Naive B cell (primary cell): ENCODE measurements around the gene EXOC6B. TPM values are rescaled to one million over a fixed set of nuclear protein-coding genes. Genes with fewer than 3 reads are reported as not detected.
A peak's percentile ranks its signal among the peaks of the same experiment; 100 is the strongest.
"Not testable (repeated sequence)": the region's sequence is repeated elsewhere in the genome, so short reads cannot be mapped to it uniquely, and the experiment has no call there.

Experiments
- ATAC-seq, 2 donors: fragments of 150-1000 bp; cut with Tn5 transposase; 2 replicates each; pipeline ENCODE4 v1.10.0; 2021; ENCODE audit warnings: low read depth in 2 of 2, mild to moderate bottlenecking in 2 of 2, moderate library complexity in 2 of 2
- DNase-seq: peaks from one replicate; pipeline ENCODE4 v3.0.0; 2022
- H3K27ac Mint-ChIP-seq, 6 donors: one replicate each; pipeline ENCODE4 v1.8.0; 2020 to 2022; ENCODE audit warnings: mild to moderate bottlenecking in 6 of 6, mixed read lengths in 6 of 6, moderate library complexity in 5 of 6, inconsistent platforms in 2 of 6
- H3K27me3 Mint-ChIP-seq, 3 donors: one replicate each; pipeline ENCODE4 v1.8.0; 2021 to 2022; ENCODE audit warnings: mixed read lengths in 3 of 3, mild to moderate bottlenecking in 1 of 3
- H3K36me3 Mint-ChIP-seq, 2 donors: one replicate each; pipeline ENCODE4 v1.8.0; 2020 to 2022; ENCODE audit warnings: mixed read lengths in 2 of 2, inconsistent platforms in 1 of 2, mild to moderate bottlenecking in 1 of 2
- H3K4me1 Mint-ChIP-seq, 3 donors: one replicate each; pipeline ENCODE4 v1.8.0; 2020 to 2022; ENCODE audit warnings: mixed read lengths in 3 of 3, inconsistent platforms in 1 of 3, mild to moderate bottlenecking in 1 of 3, moderate library complexity in 1 of 3
- H3K4me3 Mint-ChIP-seq, 8 donors: one replicate each; pipeline ENCODE4 v1.8.0; 2020 to 2022; ENCODE audit warnings: mild to moderate bottlenecking in 8 of 8, mixed read lengths in 8 of 8, moderate library complexity in 8 of 8, inconsistent platforms in 2 of 8
- H3K9me3 Mint-ChIP-seq, 7 donors: one replicate each; pipeline ENCODE4 v1.8.0; 2020 to 2022; ENCODE audit warnings: mixed read lengths in 7 of 7, mild to moderate bottlenecking in 5 of 7, inconsistent platforms in 2 of 7, moderate library complexity in 1 of 7
- polyA plus RNA-seq, 6 donors: library from polyadenylated mRNA; unstranded; fragments of 300-500 nt; fragmentation: Illumina TruSeq; gene quantifications; one replicate each; pipeline ENCODE4 v1.2.3, GENCODE V29; 2021; ENCODE audit warnings: low read depth in 6 of 6

Gene EXOC6B
- polyA plus RNA-seq, 6 donors from 2014 or later = 1.8 to 3.0 (median 2.6) TPM; not detected in 1

DNA sequence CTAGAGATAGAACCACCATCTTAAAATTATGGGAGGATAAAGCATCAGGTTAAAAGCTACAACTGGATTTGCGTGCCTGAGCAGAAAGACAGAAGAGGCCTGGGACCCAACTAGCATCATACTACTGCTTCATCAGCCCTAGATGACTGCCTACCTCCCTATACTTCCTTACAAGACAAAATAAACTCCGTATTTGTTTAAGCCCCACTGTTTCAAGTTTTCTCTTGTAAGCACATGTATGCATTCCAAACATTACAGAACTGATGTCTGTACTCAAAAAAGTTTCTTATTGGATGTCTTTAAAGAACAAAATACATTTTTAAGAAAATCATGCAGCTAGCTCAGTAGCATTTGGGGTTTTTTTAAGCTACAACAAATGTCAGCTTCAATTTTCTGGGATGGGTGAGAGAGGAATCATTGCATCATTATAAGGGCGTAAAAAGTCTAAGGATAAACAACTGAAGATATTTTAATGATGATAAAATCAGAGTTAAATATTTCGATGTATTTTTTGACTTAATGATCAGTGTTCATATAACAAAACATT lies 213.1 kb downstream of the EXOC6B start:
- Mint-ChIP-seq H3K36me3 (peaks cover 0 to 10% of the 10 kb centered on the region in 2 donors), H3K27ac (peak overlapping the region in 1 of 6 donors; percentile 21), H3K4me1 (peaks cover 2 to 7% (median 4%) of the 10 kb centered on the region in 3 donors), H3K9me3 (peaks cover 0 to 12% (median 4%) of the 10 kb centered on the region in 7 donors), H3K27me3 (peaks cover 0 to 5% (median 4%) of the 10 kb centered on the region in 3 donors), H3K4me3 (no peak overlapping the region)
- no peak for ATAC-seq
- no peak for DNase-seq

DNA sequence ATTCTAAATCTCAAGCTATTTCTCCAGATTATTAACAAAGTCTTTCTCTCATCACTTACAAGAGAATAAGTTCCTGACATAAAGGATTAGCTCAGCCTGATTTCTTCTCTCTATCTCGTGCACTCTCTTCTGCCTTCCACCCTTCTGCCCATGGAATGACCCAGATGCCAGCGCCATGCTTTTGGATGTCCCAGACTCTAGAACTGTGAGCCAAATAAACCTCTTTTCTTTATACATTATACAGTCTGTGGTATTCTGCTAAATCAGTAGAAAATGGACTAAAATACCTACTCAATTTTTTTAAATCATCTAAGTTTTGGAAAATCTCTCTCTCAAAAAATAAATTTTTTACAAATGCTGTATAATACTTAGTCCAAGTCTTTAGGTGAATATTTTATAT lies 218.6 kb downstream of the EXOC6B start:
- no peaks in the 10 kb centered on the region for H3K36me3 Mint-ChIP-seq
- peak overlapping the region in 1 of 8 donors; percentile 34 for H3K4me3 Mint-ChIP-seq

DNA sequence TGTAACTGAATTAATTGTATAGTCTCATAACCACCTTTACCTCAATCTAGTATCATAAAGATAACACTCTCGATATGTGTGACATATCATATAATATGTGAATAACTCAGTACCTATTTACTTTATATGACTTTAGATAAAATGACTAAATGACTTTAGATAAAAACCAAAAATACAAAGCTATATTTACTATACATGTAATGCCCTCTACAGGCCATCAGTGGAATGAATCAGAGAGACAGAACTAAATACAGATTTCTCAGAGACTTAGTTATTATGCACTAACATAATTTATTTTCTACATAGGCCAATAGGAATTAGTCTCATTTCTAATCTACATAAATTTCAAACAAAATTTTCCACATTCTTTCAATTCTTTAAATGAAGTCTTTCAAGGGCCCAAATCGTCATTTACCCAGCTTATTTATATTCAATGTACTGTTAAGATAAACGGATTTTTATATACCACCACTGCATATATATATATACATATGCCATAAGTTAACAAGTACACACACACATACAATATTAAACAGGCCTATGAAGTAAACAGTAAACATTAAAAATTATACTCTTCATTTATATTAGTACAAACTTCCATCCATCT lies 219.9 kb downstream of the EXOC6B start:
- Mint-ChIP-seq H3K4me3 (no peak overlapping the region), H3K9me3 (peaks cover 0 to 5% (median 0%) of the 10 kb centered on the region in 7 donors), H3K36me3 (no peaks in the 10 kb centered on the region), H3K27me3 (peaks cover 0 to 11% (median 4%) of the 10 kb centered on the region in 3 donors), H3K4me1 (no peaks in the 10 kb centered on the region), H3K27ac (peak overlapping the region in 1 of 6 donors; percentile 2)
- ATAC-seq (no peak), DNase-seq (no peak)

More for the DNA sequence above, 218.6 kb downstream of the EXOC6B start:
- Mint-ChIP-seq H3K27me3 (peaks cover 0 to 11% (median 4%) of the 10 kb centered on the region in 3 donors), H3K27ac (no peak overlapping the region), H3K9me3 (peaks cover 0 to 5% (median 0%) of the 10 kb centered on the region in 7 donors), H3K4me1 (peaks cover 0 to 1% (median under 1%) of the 10 kb centered on the region in 3 donors)
- DNase-seq (no peak), ATAC-seq (no peak)

DNA sequence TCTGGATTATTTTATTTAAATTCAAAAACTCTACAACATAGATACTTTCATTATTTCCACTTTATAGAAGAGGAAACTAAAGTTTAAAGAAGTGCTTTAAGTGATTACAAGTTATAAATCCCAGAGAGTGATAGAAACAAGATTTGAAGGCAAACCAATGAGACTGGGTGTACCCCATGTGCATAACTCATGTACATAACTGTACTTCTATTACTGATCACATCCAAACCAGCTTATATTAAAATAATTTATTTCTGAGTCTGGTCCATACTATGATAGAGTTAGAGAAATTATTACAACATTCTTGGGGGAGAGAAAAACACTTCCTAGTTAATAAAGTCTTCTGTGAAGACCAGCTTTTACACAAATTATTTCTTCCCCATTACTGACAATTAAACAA lies 221.4 kb downstream of the EXOC6B start:
- DNase-seq (no peak), ATAC-seq (no peak)
- Mint-ChIP-seq H3K4me3 (no peak overlapping the region), H3K36me3 (no peaks in the 10 kb centered on the region), H3K4me1 (no peaks in the 10 kb centered on the region), H3K27ac (no peak overlapping the region), H3K9me3 (peaks cover 0 to 2% (median 0%) of the 10 kb centered on the region in 7 donors), H3K27me3 (peaks cover 0 to 11% (median 4%) of the 10 kb centered on the region in 3 donors)

DNA sequence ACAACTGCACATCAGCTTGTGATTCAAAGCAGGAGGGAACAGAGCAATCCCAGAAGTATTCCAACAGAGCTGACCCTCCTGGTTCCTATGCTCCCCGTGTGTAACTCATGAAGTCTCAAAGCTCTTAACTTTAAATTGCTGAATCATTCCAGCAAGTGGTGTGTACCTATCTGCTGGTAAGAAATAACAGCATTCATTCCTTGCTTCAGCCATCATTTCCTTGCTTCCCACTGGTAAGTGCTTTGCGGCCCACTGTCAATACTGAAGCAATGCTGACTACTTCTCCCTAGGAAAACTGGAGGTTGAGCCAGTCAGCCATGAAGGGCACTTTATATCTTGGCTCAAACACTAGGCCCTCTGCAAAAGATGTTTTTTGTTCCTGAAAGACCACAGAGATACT lies 222.4 kb downstream of the EXOC6B start:
- DNase-seq (no peak), ATAC-seq (no peak)
- H3K36me3 Mint-ChIP-seq = no peaks in the 10 kb centered on the region
- peaks cover 0 to 2% (median 0%) of the 10 kb centered on the region in 7 donors for H3K9me3 Mint-ChIP-seq
- no peak overlapping the region for H3K4me3 Mint-ChIP-seq
- peaks cover 0 to 6% (median 4%) of the 10 kb centered on the region in 3 donors for H3K27me3 Mint-ChIP-seq
- H3K27ac Mint-ChIP-seq = peak overlapping the region in 1 of 6 donors; percentile 14
- no peaks in the 10 kb centered on the region for H3K4me1 Mint-ChIP-seq

DNA sequence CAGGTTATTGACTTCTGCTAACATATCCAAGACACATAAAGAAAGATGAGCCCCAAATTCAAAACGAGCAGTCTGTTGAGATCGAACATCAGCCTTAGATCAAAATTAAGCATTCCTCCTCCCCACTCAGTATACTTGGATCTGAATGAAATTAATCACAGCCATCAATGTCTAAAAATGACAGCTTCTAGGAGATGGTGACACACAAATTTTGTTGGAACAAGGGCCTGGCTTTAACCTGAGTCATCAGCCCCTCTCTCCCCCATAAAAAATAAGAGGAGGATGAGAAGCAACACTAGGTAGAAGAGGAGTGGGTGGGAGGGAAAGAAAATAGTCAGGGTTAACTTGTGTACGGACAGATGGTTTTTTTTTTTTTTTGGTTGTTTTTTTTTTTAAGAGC lies 223.1 kb downstream of the EXOC6B start:
- H3K27ac Mint-ChIP-seq = peak overlapping the region in 2 of 6 donors; percentile 41 to 73
- peaks cover 0 to 6% (median under 1%) of the 10 kb centered on the region in 3 donors for H3K27me3 Mint-ChIP-seq
- no peak overlapping the region for H3K4me3 Mint-ChIP-seq
- peaks cover 0 to 2% (median 0%) of the 10 kb centered on the region in 7 donors for H3K9me3 Mint-ChIP-seq
- DNase-seq (no peak), ATAC-seq (no peak)
- H3K36me3 Mint-ChIP-seq = no peaks in the 10 kb centered on the region
- H3K4me1 Mint-ChIP-seq = no peaks in the 10 kb centered on the region

DNA sequence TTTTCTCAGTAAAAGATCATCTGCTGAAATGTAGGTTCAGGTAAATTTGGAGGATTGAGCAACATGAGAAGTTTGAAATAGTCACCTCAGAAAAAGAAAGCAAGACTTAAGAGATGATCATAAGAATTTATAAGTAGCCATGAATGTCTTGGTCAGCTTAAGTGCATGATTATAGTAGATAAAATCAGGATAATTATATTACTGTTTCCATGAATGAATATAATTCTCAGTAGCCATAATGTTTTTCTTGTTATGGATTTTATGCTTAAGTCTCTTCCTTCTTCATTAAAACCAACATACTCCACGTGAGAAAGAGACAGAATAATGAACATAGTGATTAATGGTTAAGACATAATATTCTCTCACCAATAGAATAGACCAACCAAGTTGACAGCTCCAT lies 223.7 kb downstream of the EXOC6B start:
- no peak overlapping the region for H3K27ac Mint-ChIP-seq
- no peaks in the 10 kb centered on the region for H3K9me3 Mint-ChIP-seq
- H3K36me3 Mint-ChIP-seq = no peaks in the 10 kb centered on the region
- H3K4me1 Mint-ChIP-seq = no peaks in the 10 kb centered on the region
- no peak for ATAC-seq
- peaks cover 0 to 3% (median 0%) of the 10 kb centered on the region in 3 donors for H3K27me3 Mint-ChIP-seq
- no peak overlapping the region for H3K4me3 Mint-ChIP-seq
- DNase-seq = no peak

DNA sequence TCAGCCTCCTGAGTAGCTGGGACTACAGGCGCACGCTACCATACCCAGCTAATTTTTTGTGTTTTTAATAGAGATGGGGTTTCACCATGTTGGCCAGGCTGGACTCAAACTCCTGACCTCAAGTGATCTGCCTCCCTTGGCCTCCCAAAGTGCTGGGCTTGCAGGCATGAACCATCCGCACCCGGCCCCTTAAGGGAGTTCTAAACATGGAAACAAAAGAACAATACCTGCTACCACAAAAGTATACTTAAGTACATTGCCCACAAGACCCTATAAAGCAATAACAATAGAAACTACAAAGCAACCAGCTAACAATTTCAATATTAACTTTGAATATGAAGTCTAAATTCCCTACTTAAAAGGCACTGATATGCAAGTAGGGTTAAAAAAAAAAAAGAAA lies 242.0 kb downstream of the EXOC6B start:
- H3K9me3 Mint-ChIP-seq, ATAC-seq: not testable (repeated sequence)

DNA sequence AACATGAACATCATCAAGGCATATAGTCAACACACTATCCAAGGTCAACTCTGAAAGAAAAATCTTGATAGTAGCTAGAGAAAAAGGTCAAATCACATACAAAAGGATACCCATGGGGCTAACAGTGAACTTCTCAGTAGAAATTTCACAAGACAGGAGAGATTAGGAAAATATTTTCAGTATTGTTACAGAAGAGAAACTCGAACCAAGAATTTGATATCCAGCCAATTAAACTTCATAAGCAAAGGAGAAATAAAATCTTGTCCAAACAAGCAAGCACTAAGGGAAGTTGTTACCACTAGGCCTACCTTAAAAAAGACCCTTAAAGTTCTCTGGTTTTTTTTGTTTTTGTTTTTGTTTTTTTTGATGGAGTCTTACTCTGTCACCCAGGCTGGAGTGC lies 242.5 kb downstream of the EXOC6B start:
- peaks cover 0 to 6% (median 0%) of the 10 kb centered on the region in 3 donors for H3K27me3 Mint-ChIP-seq
- H3K9me3 Mint-ChIP-seq = peaks cover 0 to 6% (median 0%) of the 10 kb centered on the region in 7 donors
- no peak overlapping the region for H3K4me3 Mint-ChIP-seq
- H3K27ac Mint-ChIP-seq = no peak overlapping the region
- ATAC-seq = no peak
- no peaks in the 10 kb centered on the region for H3K4me1 Mint-ChIP-seq
- no peaks in the 10 kb centered on the region for H3K36me3 Mint-ChIP-seq
- no peak for DNase-seq

More for the DNA sequence above, 242.0 kb downstream of the EXOC6B start:
- not testable (repeated sequence) for H3K27me3 Mint-ChIP-seq, H3K4me1 Mint-ChIP-seq, DNase-seq, H3K4me3 Mint-ChIP-seq, H3K36me3 Mint-ChIP-seq
- peak overlapping the region in 2 of 6 donors; percentile 1 to 71 for H3K27ac Mint-ChIP-seq

DNA sequence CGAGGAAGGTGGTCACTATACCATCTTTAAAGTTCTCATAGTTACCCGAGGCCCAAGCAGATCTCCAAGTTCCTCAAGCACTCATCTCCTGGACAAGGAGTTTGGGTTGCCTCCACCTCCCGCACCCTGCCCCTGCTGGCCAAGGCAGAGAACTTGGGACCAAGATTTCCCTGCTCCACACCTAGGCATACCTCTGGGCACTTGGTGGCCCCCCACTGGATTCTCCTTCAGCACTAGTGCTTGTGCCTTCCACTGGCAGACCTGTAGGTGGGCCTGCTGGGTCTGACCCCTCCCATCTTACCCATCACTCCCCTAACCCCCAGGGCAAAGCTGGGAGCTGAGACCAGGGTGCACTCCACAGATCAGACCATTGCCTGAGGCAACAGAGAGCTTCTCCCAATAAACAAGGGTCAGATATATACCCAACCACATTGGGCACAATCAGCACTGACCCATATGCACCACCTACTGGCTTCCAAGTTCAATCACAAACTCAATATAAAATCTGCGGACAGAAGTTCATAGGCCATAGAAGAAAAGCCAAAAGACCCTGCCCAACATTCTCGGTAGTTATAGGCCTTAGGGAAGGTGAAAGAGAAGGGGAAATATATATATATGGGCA lies 244.2 kb downstream of the EXOC6B start:
- DNase-seq (no peak), ATAC-seq (no peak)
- H3K27me3 Mint-ChIP-seq = peaks cover 0 to 6% (median 0%) of the 10 kb centered on the region in 3 donors
- H3K4me3 Mint-ChIP-seq = no peak overlapping the region
- no peak overlapping the region for H3K27ac Mint-ChIP-seq
- no peaks in the 10 kb centered on the region for H3K36me3 Mint-ChIP-seq
- H3K4me1 Mint-ChIP-seq = peaks cover 0 to 2% (median 0%) of the 10 kb centered on the region in 3 donors
- peaks cover 0 to 6% (median 0%) of the 10 kb centered on the region in 7 donors for H3K9me3 Mint-ChIP-seq

DNA sequence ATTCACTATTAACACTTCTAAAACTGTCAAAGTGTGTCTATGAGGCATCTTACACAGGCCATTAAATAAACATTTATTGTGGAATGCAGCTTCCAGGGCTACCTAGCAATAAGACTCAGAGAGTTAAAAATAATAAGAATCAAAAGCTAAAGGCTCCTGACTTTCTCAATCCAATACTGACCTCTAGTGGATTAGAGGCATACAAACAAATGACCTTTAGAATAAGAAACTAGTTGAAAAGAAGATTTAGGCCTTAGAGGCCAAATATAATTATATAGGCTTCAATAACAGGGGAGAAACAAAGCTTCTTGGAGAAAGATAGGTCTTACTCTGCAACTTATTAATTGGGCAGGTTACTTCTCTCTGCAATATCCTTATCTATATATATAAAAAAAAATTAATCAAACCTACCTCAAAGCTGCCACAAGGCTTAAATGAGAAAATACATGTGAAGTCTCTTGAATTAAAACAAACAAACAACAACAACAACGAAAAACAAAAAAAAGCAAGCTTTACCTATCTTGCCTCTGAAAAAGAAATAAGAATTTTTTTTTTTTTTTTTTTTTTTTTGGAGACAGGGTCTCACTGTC lies 246.1 kb downstream of the EXOC6B start:
- H3K36me3 Mint-ChIP-seq = no peaks in the 10 kb centered on the region
- H3K27ac Mint-ChIP-seq = no peak overlapping the region
- DNase-seq = peak; percentile 19
- H3K9me3 Mint-ChIP-seq = no peaks in the 10 kb centered on the region
- H3K4me3 Mint-ChIP-seq = no peak overlapping the region
- ATAC-seq = no peak
- H3K4me1 Mint-ChIP-seq = peaks cover 0 to 4% (median 0%) of the 10 kb centered on the region in 3 donors
- H3K27me3 Mint-ChIP-seq = no peaks in the 10 kb centered on the region

DNA sequence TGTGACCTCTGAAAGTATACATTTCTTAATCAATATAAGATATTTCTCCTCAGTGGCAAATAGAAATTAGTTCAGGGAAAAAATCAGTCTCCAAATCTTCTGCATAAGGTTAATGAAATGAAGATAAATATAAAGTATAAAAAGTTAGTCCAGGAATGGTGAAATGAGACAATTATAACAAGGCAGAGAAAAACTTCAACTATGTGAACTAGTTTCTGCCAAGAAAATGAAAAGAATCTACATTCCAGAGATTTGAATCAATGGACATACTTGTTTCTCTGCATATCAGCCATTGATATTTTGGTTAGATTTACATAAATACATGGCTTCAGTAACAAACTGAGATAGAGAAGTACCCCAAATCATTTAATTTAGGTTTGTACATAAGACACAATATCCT lies 249.0 kb downstream of the EXOC6B start:
- Mint-ChIP-seq H3K27ac (no peak overlapping the region), H3K9me3 (no peaks in the 10 kb centered on the region)

DNA sequence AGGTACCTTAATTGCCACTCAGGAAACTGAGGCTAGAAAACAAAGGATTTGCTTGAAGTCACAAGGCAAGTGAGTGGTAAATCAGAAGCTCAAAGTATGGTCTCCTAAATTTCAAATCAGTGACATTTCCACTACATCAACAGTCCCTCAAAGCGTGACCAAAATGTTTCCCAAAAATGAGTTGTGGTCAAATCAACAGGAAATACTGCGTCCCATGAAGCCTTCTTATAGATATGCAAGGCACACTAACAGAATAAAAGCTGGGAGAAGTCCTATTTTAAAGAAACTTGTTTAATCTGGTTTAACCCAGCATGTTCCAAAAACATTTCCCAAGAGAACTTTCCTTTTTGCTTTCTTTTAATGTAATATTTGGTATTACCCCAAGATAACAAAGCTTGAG lies 249.4 kb downstream of the EXOC6B start:
- H3K27me3 Mint-ChIP-seq = no peaks in the 10 kb centered on the region
- no peak overlapping the region for H3K4me3 Mint-ChIP-seq
- ATAC-seq (no peak), DNase-seq (no peak)
- no peak overlapping the region for H3K27ac Mint-ChIP-seq
- H3K36me3 Mint-ChIP-seq = no peaks in the 10 kb centered on the region
- H3K9me3 Mint-ChIP-seq = no peaks in the 10 kb centered on the region
- H3K4me1 Mint-ChIP-seq = peaks cover 0 to 4% (median 0%) of the 10 kb centered on the region in 3 donors

More for the DNA sequence above, 249.0 kb downstream of the EXOC6B start:
- H3K4me1 Mint-ChIP-seq = peaks cover 0 to 4% (median 0%) of the 10 kb centered on the region in 3 donors
- no peaks in the 10 kb centered on the region for H3K36me3 Mint-ChIP-seq
- DNase-seq (no peak), ATAC-seq (no peak)
- H3K27me3 Mint-ChIP-seq = no peaks in the 10 kb centered on the region
- H3K4me3 Mint-ChIP-seq = no peak overlapping the region
